Endothelial cell of umbilical vein (primary cell): ENCODE data around the gene SERPINC1.

Source experiments
- CTCF ChIP-seq, 2 donors: IDR thresholded peaks; 1 replicate in 1 of 2; 2 replicates in 1 of 2; pipeline ENCODE4 v1.5.1; 2011; ENCODE audit warnings: low read length in 2 of 2, mild to moderate bottlenecking in 2 of 2, moderate library complexity in 2 of 2, control low read depth in 1 of 2, inconsistent platforms in 1 of 2, low read depth in 1 of 2; ENCODE audit not compliant: insufficient read depth in 1 of 2; ENCODE audit errors: extremely low read depth in 1 of 2
- MYC ChIP-seq: IDR thresholded peaks from one replicate; pipeline ENCODE4 v1.6.1; 2011; ENCODE audit warnings: mild to moderate bottlenecking, low read depth, low read length

- no peak for TF ChIP-seq CTCF (IDR thresholded peaks at IDR 0.05; ENCODE audit: extremely low read depth in 1 of 2, insufficient read depth in 1 of 2, low read depth in 1 of 2, low read length in 2 of 2)
- TF ChIP-seq MYC, result no peak
Observed at GRCh38 chr1:173857363-173857917, 59.7 kb downstream of the SERPINC1 start.
